Gastroesophageal sphincter (tissue), 4 donors: ENCODE measurements around the gene FCHO2. TPM values are rescaled to one million over a fixed set of nuclear protein-coding genes. Genes with fewer than 3 reads are reported as not detected.

Experiments used
- ATAC-seq: fragments of 150-250 bp; one replicate; pipeline ENCODE4 v1.9.1; 2016; ENCODE audit warnings: mild to moderate bottlenecking, moderate library complexity
- H3K27ac ChIP-seq, 4 donors: fragments of 200-600 bp; sonication (generic) in 3 of 4; 1 replicate in 3 of 4; 2 replicates in 1 of 4; pipeline ENCODE4 v1.5.1; 2016 to 2019
- H3K27me3 ChIP-seq: fragments of 200-600 bp; sonication (generic); one replicate; pipeline ENCODE4 v1.5.1; 2019
- H3K36me3 ChIP-seq, 2 donors: fragments of 200-600 bp; sonication (generic); one replicate each; pipeline ENCODE4 v1.5.1; 2019; ENCODE audit warnings: control low read depth in 1 of 2
- H3K4me1 ChIP-seq, 3 donors: fragments of 200-600 bp; sonication (generic); 1 replicate in 2 of 3; 2 replicates in 1 of 3; pipeline ENCODE4 v1.5.1; 2016 to 2019; ENCODE audit warnings: control low read depth in 2 of 3
- H3K4me3 ChIP-seq, 2 donors: fragments of 200-600 bp; sonication (generic); one replicate each; pipeline ENCODE4 v1.5.1; 2019; ENCODE audit warnings: mild to moderate bottlenecking in 1 of 2, moderate library complexity in 1 of 2
- H3K9me3 ChIP-seq, 3 donors: fragments of 200-600 bp; sonication (generic); one replicate each; pipeline ENCODE4 v1.5.1; 2017 to 2019; ENCODE audit warnings: control low read depth in 2 of 3
- EP300 ChIP-seq: sonication (generic); formaldehyde crosslinking; IDR thresholded peaks from one replicate; pipeline ENCODE4 v1.6.1; 2017; ENCODE audit warnings: antibody characterized with exemption, mild to moderate bottlenecking
- POLR2A ChIP-seq, 2 donors: fragments of 450-650 bp; IDR thresholded peaks; one replicate each; pipeline ENCODE4 v1.6.1; 2017; ENCODE audit warnings: antibody characterized with exemption in 2 of 2, mild to moderate bottlenecking in 2 of 2, moderate library complexity in 1 of 2
- POLR2AphosphoS5 ChIP-seq: sonication (generic); formaldehyde crosslinking; IDR thresholded peaks from one replicate; pipeline ENCODE4 v1.6.1; 2017; ENCODE audit warnings: antibody characterized with exemption
- WGBS, 2 donors: methylation state at CpG; one replicate each; pipeline ENCODE4 v1.1.5; 2018; ENCODE audit warnings: low coverage in 1 of 2; 5-methylcytosine and 5-hydroxymethylcytosine counted together
- total RNA-seq, 4 donors: library from RNA; depleted of rRNA; stranded (reverse); fragments of >200 nt; gene quantifications; one replicate each; pipeline ENCODE4 v1.1.0, GENCODE V29; 2016
- TF ChIP-seq, protein P1 (sequence below), 4 experiments: fragments of 200-600 bp in 2 of 4; fragments of 450-650 bp in 2 of 4; sonication (generic) in 1 of 4; IDR thresholded peaks; one replicate each; pipeline ENCODE4 v1.5.1; 2017 to 2019; ENCODE audit warnings: antibody characterized with exemption in 4 of 4, mild to moderate bottlenecking in 2 of 4, moderate library complexity in 2 of 4

FCHO2 gene
- total RNA-seq, 4 donors from 2014 or later: 27.3 to 36.3 (median 30.1) TPM

DNA sequence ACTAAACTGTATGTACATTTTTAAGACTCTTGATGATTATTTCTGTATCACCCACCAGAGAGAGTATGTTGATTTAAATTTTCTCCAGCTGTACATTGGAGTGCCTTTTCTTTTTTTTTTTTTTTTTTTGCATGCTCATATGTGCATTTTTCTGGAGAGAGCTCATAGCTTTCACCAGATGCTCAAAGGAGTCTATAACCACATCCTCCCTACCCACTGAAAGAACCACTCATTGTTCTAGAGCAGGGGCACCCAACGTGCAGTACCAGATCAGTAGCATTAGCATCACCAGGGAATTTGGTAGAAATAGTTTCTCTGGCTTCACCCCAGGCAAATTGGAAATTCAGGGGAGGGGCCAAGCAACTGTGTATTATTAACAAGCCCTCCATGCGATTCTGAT is 110.6 kb downstream of the FCHO2 start:
- Histone ChIP-seq H3K27me3 (no peaks in the 10 kb centered on the region), H3K27ac (no peak overlapping the region), H3K4me1 (no peaks in the 10 kb centered on the region), H3K9me3 (no peaks in the 10 kb centered on the region), H3K4me3 (no peak overlapping the region), H3K36me3 (peaks cover 0 to 64% of the 10 kb centered on the region in 2 donors)
- TF ChIP-seq POLR2A (IDR thresholded peaks at IDR 0.05) (no peak), EP300 (no peak), POLR2AphosphoS5 (no peak)
- ATAC-seq: no peak
- WGBS, 2 donors: 80 to 81% methylated on average over 1 to 2 of the region's 2 CpGs

GRCh38 chr5:73067213-73067612 is 111.4 kb downstream of the FCHO2 start:
- H3K4me3 ChIP-seq: no peak overlapping the region
- 89 to 90% methylated on average over 1 of the region's 1 CpG for WGBS, 2 donors
- TF ChIP-seq, protein P1, sequence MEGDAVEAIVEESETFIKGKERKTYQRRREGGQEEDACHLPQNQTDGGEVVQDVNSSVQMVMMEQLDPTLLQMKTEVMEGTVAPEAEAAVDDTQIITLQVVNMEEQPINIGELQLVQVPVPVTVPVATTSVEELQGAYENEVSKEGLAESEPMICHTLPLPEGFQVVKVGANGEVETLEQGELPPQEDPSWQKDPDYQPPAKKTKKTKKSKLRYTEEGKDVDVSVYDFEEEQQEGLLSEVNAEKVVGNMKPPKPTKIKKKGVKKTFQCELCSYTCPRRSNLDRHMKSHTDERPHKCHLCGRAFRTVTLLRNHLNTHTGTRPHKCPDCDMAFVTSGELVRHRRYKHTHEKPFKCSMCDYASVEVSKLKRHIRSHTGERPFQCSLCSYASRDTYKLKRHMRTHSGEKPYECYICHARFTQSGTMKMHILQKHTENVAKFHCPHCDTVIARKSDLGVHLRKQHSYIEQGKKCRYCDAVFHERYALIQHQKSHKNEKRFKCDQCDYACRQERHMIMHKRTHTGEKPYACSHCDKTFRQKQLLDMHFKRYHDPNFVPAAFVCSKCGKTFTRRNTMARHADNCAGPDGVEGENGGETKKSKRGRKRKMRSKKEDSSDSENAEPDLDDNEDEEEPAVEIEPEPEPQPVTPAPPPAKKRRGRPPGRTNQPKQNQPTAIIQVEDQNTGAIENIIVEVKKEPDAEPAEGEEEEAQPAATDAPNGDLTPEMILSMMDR (IDR thresholded peaks at IDR 0.05): no peak
- TF ChIP-seq EP300 (no peak), POLR2AphosphoS5 (no peak), POLR2A (IDR thresholded peaks at IDR 0.05) (no peak)
- no peak for ATAC-seq
- no peak overlapping the region for H3K27ac ChIP-seq
- no peaks in the 10 kb centered on the region for H3K9me3 ChIP-seq
- H3K36me3 ChIP-seq: peaks cover 0 to 58% of the 10 kb centered on the region in 2 donors
- H3K4me1 ChIP-seq: no peaks in the 10 kb centered on the region
- H3K27me3 ChIP-seq: no peaks in the 10 kb centered on the region

DNA sequence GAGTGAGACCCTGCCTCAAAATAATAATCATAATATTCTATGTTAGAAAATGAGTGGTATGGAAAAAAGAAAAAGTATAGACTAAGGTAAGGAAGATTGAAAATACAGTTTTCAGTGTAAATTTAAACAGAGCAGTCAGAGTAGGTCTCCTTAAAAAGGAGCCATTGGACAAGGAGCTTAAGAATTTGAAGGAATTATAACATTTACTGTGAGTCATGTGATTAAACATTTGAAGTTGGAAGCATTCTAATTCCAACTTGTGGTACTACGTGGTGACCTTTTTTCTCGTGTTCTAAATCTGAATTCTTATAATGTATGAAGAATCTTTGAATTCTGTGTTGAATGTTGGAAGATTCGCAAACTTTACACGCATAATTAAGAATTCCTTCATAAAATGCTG is 125.3 kb downstream of the FCHO2 start:
- Histone ChIP-seq H3K4me3 (no peak overlapping the region), H3K27ac (no peak overlapping the region), H3K9me3 (no peaks in the 10 kb centered on the region), H3K27me3 (no peaks in the 10 kb centered on the region), H3K36me3 (peaks cover 0 to 99% of the 10 kb centered on the region in 2 donors), H3K4me1 (no peaks in the 10 kb centered on the region)
- no peak for ATAC-seq
- 71 to 90% methylated on average over 4 of the region's 4 CpGs for WGBS, 2 donors
- TF ChIP-seq POLR2A (IDR thresholded peaks at IDR 0.05) (no peak), POLR2AphosphoS5 (no peak), EP300 (no peak)
- TF ChIP-seq, protein P1 (IDR thresholded peaks at IDR 0.05): no peak

DNA sequence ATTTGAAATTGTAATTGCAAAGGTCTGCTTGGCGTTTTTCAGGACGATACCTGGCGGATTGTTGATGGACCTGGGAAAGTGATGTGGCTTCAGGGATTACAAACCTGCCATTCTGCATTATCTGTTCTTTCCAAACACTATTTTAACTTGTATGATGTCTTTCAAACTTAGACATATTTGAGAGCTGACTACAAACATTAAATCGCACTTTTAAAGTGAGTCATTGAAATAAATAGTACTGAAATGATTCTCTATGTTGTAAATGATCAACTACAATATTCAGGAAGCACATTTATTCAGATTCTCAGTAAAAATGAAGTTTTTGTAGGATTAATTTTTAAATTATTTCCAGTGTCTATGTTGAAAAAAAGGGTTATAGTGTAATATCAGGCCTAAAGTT is 132.2 kb downstream of the FCHO2 start:
- WGBS, 2 donors: 85 to 91% methylated on average over 4 of the region's 4 CpGs
- Histone ChIP-seq H3K36me3 (peaks cover 0 to 81% of the 10 kb centered on the region in 2 donors), H3K9me3 (no peaks in the 10 kb centered on the region), H3K27me3 (no peaks in the 10 kb centered on the region), H3K27ac (no peak overlapping the region), H3K4me1 (no peaks in the 10 kb centered on the region), H3K4me3 (no peak overlapping the region)
- no peak for ATAC-seq
- TF ChIP-seq EP300: no peak
- TF ChIP-seq, protein P1 (IDR thresholded peaks at IDR 0.05): no peak
- TF ChIP-seq POLR2A (IDR thresholded peaks at IDR 0.05): no peak
- TF ChIP-seq POLR2AphosphoS5: no peak

DNA sequence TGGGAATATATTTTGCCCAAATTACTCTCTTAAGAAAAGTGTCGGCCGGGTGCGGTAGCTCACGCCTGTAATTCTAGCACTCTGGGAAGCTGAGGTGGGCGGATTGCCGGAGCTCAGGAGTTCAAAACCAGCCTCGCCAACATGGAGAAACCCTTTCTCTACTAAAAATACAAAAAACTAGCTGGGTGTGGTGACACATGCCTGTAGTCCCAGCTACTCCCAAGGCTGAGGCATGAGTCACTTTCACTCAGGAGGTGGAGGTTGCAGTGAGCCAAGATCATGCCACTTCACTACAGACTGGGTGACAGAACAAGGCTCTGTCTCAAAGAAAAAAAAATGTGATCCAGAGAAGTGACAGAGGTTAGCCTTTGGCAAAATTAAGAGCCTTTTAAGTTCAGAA is 138.1 kb downstream of the FCHO2 start:
- H3K4me3 ChIP-seq: no peak overlapping the region
- H3K36me3 ChIP-seq: peaks cover 0 to 29% of the 10 kb centered on the region in 2 donors
- H3K27me3 ChIP-seq: no peaks in the 10 kb centered on the region
- no peak overlapping the region for H3K27ac ChIP-seq
- no peaks in the 10 kb centered on the region for H3K4me1 ChIP-seq
- H3K9me3 ChIP-seq: peaks cover 0 to 29% (median 0%) of the 10 kb centered on the region in 3 donors
- no peak for ATAC-seq
- TF ChIP-seq, protein P1 (IDR thresholded peaks at IDR 0.05): no peak
- TF ChIP-seq EP300: no peak
- no peak for TF ChIP-seq POLR2A (IDR thresholded peaks at IDR 0.05)
- no peak for TF ChIP-seq POLR2AphosphoS5
- WGBS, 2 donors: 86% methylated on average over 6 of the region's 7 CpGs; no CpG with 5 or more reads in 1 of the 2 donors
